Small intestine (tissue), 7 donors: ENCODE results near the gene FUT6. TPM values are rescaled to one million over a fixed set of nuclear protein-coding genes. Genes with fewer than 3 reads are reported as not detected.

Experiments used
- DNase-seq, 2 donors: peaks; one replicate each; pipeline versions ENCODE4 v3.0.0 to v3.0.0-alpha.2; 2013
- FAIRE-seq: peaks from 2 replicates; lab custom pipeline; 2012; peaks lifted over from hg19 to GRCh38; lab: Jason Lieb, UNC
- H3K27ac ChIP-seq, 3 donors: one replicate each; pipeline ENCODE4 v1.5.1; 2013; ENCODE audit warnings: low read length in 2 of 3, mild to moderate bottlenecking in 2 of 3, control low read depth in 1 of 3, inconsistent platforms in 1 of 3, low read depth in 1 of 3, moderate library complexity in 1 of 3
- H3K27me3 ChIP-seq, 3 donors: one replicate each; pipeline ENCODE4 v1.6.1; 2013; ENCODE audit warnings: low read length in 3 of 3, inconsistent platforms in 1 of 3; ENCODE audit not compliant: control insufficient read depth in 3 of 3, insufficient read depth in 3 of 3
- H3K36me3 ChIP-seq, 3 donors: one replicate each; pipeline ENCODE4 v1.6.1; 2013; ENCODE audit warnings: low read length in 3 of 3, inconsistent platforms in 1 of 3, low read depth in 1 of 3, mild to moderate bottlenecking in 1 of 3, moderate library complexity in 1 of 3; ENCODE audit not compliant: control insufficient read depth in 3 of 3, insufficient read depth in 2 of 3
- H3K4me1 ChIP-seq, 3 donors: one replicate each; pipeline ENCODE4 v1.6.1; 2013; ENCODE audit warnings: low read length in 2 of 3, inconsistent platforms in 1 of 3, low read depth in 1 of 3, mild to moderate bottlenecking in 1 of 3, moderate library complexity in 1 of 3; ENCODE audit not compliant: control insufficient read depth in 3 of 3, insufficient read depth in 2 of 3
- H3K4me3 ChIP-seq, 3 donors: one replicate each; pipeline ENCODE4 v1.5.1; 2013; ENCODE audit warnings: low read length in 3 of 3, control low read depth in 1 of 3, inconsistent platforms in 1 of 3, low read depth in 1 of 3, mild to moderate bottlenecking in 1 of 3, moderate library complexity in 1 of 3
- H3K9me3 ChIP-seq, 2 donors: one replicate each; pipeline ENCODE4 v1.6.1; 2013; ENCODE audit warnings: low read depth in 1 of 2, low read length in 1 of 2; ENCODE audit not compliant: control insufficient read depth in 2 of 2, insufficient read depth in 1 of 2
- WGBS, 3 donors: extraction: QIAGEN DNeasy Blood & Tissue Kit; methylation state at CpG; one replicate each; pipeline ENCODE4 v1.1.7; 2013; 5-methylcytosine and 5-hydroxymethylcytosine counted together
- polyA plus RNA-seq, 4 donors: library from polyadenylated mRNA; stranded (reverse) in 3 of 4; unstranded in 1 of 4; fragments of 200-250 nt in 3 of 4; fragments of 120-200 nt in 1 of 4; gene quantifications; one replicate each; pipeline versions ENCODE4 v1.2.1 to v1.2.3, GENCODE V29; 2013
- donor health status: healthy with polysubstance abuse.
- donor health status: control.
- donor health status: control.
- donor health status: Bipolar disorder and iron deficiency.
- donor health status: healthy.

FUT6 gene
- polyA plus RNA-seq, 4 donors = 1.2 to 34.6 (median 23.2) TPM

DNA sequence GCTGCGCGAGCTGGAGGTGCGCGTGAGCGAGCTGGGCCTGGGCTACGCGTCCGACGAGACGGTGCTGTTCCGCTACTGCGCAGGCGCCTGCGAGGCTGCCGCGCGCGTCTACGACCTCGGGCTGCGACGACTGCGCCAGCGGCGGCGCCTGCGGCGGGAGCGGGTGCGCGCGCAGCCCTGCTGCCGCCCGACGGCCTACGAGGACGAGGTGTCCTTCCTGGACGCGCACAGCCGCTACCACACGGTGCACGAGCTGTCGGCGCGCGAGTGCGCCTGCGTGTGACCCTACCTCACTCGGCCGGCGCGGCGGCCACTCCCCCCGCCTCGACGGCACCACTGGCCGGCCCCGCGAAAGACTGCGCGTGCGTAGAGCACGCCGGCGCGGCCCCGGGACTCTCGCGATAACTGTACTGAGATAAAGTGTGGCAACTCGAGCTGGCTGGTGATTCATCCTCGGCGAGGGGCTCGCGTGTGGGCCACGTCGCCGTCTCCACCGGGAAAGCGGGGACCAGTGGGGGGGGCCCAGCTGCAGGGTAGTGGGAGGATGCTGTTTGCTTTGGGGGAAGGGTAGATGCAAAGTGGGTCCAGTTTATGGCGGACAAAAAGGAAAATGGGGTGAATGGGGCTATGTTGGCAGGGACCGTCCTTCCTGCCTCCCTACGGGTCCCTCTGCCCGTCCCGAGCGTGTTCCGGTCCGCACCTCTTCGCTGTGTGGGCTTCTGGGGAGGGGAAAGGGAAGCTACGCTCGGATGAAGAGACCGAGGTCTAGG is 11.4 kb downstream of the FUT6 start:
- peak; percentile 89 to 98 for DNase-seq
- Histone ChIP-seq H3K4me3 (peak overlapping the region; percentile 31 to 80 (median 40)), H3K27ac (peak overlapping the region; percentile 76 to 92 (median 84)), H3K27me3 (peaks cover 0 to 4% (median 0%) of the 10 kb centered on the region in 3 donors), H3K36me3 (peaks cover 0 to 2% (median 2%) of the 10 kb centered on the region in 3 donors), H3K4me1 (peaks cover 0 to 20% (median 0%) of the 10 kb centered on the region in 3 donors), H3K9me3 (no peaks in the 10 kb centered on the region)
- WGBS, 3 donors = 2 to 12% (median 5%) methylated on average over 62 to 91 of the region's 91 CpGs
- no peak for FAIRE-seq

- Histone ChIP-seq H3K9me3 (no peaks in the 10 kb centered on the region), H3K27me3 (peaks cover 0 to 4% (median 0%) of the 10 kb centered on the region in 3 donors), H3K4me3 (peak overlapping the region; percentile 22 to 40 (median 31)), H3K27ac (peak overlapping the region; percentile 76 to 92 (median 84)), H3K4me1 (peaks cover 0 to 20% (median 0%) of the 10 kb centered on the region in 3 donors), H3K36me3 (peaks cover 0 to 2% (median 2%) of the 10 kb centered on the region in 3 donors)
- FAIRE-seq = no peak
- DNase-seq = no peak
- 12 to 19% (median 14%) methylated on average over 25 to 37 of the region's 37 CpGs for WGBS, 3 donors
Measured at GRCh38 chr19:5827342-5827890, 12.1 kb downstream of the FUT6 start.

DNA sequence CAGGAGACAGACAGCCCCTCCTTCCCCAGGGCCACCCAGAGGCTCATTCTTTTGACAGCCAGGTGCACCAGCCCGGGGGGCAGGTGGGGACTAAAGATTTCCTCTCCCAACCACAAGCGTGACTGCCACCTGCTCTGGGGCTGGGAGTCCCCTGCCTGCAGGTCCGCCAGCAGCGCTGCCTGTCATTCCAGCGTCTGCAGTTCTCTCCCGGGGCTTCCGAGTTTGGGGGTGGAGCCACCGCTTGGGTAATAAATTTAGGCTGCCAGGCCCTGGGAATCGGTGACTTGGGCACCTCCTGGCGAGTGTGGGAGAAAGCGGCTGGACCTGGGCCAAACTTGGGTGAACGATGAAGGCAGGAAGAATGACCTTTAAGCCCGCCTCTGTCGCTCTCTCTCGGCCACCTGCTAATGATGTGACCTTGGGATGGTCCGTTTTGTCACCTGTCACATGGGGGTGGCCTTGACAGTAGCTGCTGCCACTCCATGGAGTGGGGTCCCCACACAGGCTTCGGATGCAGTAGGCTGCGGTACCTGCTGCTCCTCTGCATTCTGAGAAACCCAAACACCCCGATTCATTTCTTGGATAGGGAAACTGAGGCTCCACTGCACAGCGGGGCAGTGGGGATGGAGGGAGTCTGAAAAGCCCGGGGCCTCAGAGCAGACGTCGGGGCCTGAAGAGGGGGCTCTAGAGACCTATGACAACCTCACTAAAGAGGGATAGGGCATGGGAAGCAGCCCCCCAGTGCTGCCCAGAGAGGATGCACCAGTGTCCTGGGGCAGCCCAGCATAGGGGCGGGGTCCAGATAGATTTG is 12.8 kb downstream of the FUT6 start:
- Histone ChIP-seq H3K27me3 (peaks cover 0 to 4% (median 0%) of the 10 kb centered on the region in 3 donors), H3K27ac (peak overlapping the region; percentile 22 to 92 (median 84)), H3K36me3 (peaks cover 0 to 2% (median 2%) of the 10 kb centered on the region in 3 donors), H3K4me3 (peak overlapping the region in 1 of 3 donors; percentile 40), H3K4me1 (peaks cover 0 to 20% (median 0%) of the 10 kb centered on the region in 3 donors), H3K9me3 (no peaks in the 10 kb centered on the region)
- 10 to 15% (median 10%) methylated on average over 23 to 24 of the region's 24 CpGs for WGBS, 3 donors
- no peak for FAIRE-seq
- DNase-seq = peak; percentile 79 to 88

DNA sequence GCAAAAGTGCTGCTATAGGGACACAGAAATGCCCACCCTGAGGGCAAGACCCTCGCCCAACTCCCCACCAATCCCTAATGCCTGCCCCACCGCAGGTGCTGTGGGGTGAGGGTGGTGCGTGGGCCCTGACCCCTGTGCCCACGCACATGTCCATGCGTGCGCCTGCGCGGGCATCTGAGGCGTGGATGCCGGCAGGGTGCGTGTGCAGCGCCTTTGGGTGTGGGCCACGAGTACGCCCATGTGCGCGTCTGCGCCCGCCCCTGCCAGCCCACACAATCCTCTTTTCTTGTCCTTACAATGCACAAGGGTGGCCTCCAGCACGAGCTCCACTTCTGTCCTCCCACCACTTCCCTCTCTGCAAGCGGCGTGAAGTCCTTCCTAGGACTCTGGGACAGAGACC is 14.3 kb downstream of the FUT6 start:
- peaks cover 0 to 2% (median 0%) of the 10 kb centered on the region in 3 donors for H3K36me3 ChIP-seq
- no peaks in the 10 kb centered on the region for H3K9me3 ChIP-seq
- FAIRE-seq = no peak
- peaks cover 0 to 4% (median 0%) of the 10 kb centered on the region in 3 donors for H3K27me3 ChIP-seq
- no peak overlapping the region for H3K4me3 ChIP-seq
- no peak overlapping the region for H3K27ac ChIP-seq
- peaks cover 0 to 20% (median 0%) of the 10 kb centered on the region in 3 donors for H3K4me1 ChIP-seq
- 90 to 94% (median 91%) methylated on average over 17 to 21 of the region's 21 CpGs for WGBS, 3 donors
- DNase-seq = no peak

DNA sequence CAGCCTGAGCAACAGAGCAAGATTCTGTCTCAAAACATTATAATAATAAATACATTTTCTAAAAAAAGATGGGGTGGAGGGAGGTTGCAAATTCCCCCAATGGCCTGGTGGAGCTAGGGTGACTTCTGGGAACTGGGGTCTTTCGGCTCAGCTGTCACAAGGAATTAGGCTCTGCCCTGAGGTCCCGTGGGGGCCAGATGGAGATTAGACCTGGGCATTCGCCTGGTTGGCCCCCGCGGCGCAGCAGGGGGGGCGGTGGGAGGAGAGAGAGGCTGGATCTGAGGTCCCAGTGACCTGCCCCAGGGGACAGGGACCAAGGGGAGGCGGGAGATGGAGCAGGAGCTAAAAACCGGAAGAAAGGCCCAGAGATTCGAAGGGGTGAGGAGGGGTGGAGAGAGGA is 14.8 kb downstream of the FUT6 start:
- Histone ChIP-seq H3K27ac (no peak overlapping the region), H3K27me3 (peaks cover 0 to 4% (median 0%) of the 10 kb centered on the region in 3 donors), H3K4me1 (peaks cover 0 to 20% (median 0%) of the 10 kb centered on the region in 3 donors), H3K4me3 (no peak overlapping the region), H3K9me3 (no peaks in the 10 kb centered on the region), H3K36me3 (peaks cover 0 to 2% (median 0%) of the 10 kb centered on the region in 3 donors)
- no peak for FAIRE-seq
- WGBS, 3 donors = 86 to 96% (median 93%) methylated on average over 10 of the region's 10 CpGs
- DNase-seq = no peak

- Histone ChIP-seq H3K4me1 (peaks cover 0 to 16% (median 0%) of the 10 kb centered on the region in 3 donors), H3K27me3 (no peaks in the 10 kb centered on the region), H3K36me3 (peaks cover 0 to 2% (median 0%) of the 10 kb centered on the region in 3 donors), H3K9me3 (no peaks in the 10 kb centered on the region), H3K4me3 (no peak overlapping the region), H3K27ac (no peak overlapping the region)
- WGBS, 3 donors = 81 to 86% (median 84%) methylated on average over 28 to 30 of the region's 30 CpGs
- DNase-seq (peak in 1 of 2 donors; percentile 44), FAIRE-seq (no peak)
Measured at GRCh38 chr19:5823579-5824281, 15.8 kb downstream of the FUT6 start.

GRCh38 chr19:5822181-5822844 is 17.2 kb downstream of the FUT6 start:
- Histone ChIP-seq H3K4me1 (peaks cover 0 to 9% (median 0%) of the 10 kb centered on the region in 3 donors), H3K27me3 (no peaks in the 10 kb centered on the region), H3K36me3 (peaks cover 0 to 2% (median 0%) of the 10 kb centered on the region in 3 donors), H3K4me3 (no peak overlapping the region), H3K9me3 (no peaks in the 10 kb centered on the region), H3K27ac (no peak overlapping the region)
- WGBS, 3 donors = 35 to 40% (median 37%) methylated on average over 29 to 30 of the region's 30 CpGs
- DNase-seq (no peak), FAIRE-seq (no peak)
